Measurements from ENCODE around the gene SLC35D2.

DNA sequence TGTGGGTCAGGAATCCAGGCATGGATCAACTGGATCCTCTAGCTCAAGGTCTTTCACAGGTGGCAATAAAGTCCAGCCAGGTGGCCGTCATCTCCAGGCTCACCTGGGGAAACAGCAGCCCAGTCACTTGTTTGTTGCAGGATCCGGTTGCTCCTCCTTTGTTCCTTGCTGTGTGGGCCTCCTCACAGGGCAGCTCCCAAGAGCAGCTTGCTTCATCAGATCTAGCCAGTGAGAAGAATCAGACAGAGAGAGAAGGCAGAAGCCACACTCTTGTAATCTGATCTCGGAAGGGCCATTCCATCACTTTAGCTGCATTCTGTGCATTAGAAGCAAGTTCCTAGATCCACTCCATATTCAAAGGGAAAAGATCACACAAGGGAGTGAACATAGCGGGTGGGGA, 78.3 kb downstream of the SLC35D2 start:
- TF ChIP-seq CTCF (tag by site-specific recombination; IDR thresholded peaks at IDR 0.05) (no peak), ZNF138 (tag by site-specific recombination; IDR thresholded peaks at IDR 0.05; ENCODE audit: borderline replicate concordance) (no peak), ZNF660 (tag by site-specific recombination; IDR thresholded peaks at IDR 0.05) (no peak), REST (tag by site-specific recombination; IDR thresholded peaks at IDR 0.05) (no peak), RBAK (tag by site-specific recombination; IDR thresholded peaks at IDR 0.05) (no peak)

Data from HEK293 (cell line).